PC-3 (cell line): ENCODE results near the gene ZBTB7C. TPM values are rescaled to one million over a fixed set of nuclear protein-coding genes. Genes with fewer than 3 reads are reported as not detected.

Experiments used
- ATAC-seq: fragments of 200-7000 bp; cut with Tn5 transposase; 2 replicates; pipeline ENCODE4 v1.9.1; 2020; ENCODE audit warnings: mild to moderate bottlenecking, moderate library complexity
- BruUV-seq: library from RNA; stranded (reverse); fragments of 400-500 nt; replicated peaks from 2 replicates; lab custom pipeline; 2021; lab: Mats Ljungman, UMichigan
- CTCF ChIA-PET: fragments of 300-600 bp; sonication (Branson Sonifier 250); formaldehyde crosslinking; loops from one replicate; lab custom pipeline; 2022; ENCODE audit warnings: antibody characterized with exemption; lab: Charles Lee
- POLR2A ChIA-PET: fragments of 300-600 bp; sonication (Branson Sonifier 250); formaldehyde crosslinking; loops from one replicate; lab custom pipeline; 2022; ENCODE audit warnings: antibody characterized with exemption; ENCODE audit not compliant: unreplicated experiment; lab: Charles Lee
- DNase-seq: peaks from one replicate; pipeline ENCODE4 v3.0.0-alpha.2; 2015
- H2AFZ ChIP-seq: fragments of 300-600 bp; sonication (generic); 2 replicates; pipeline ENCODE4 v1.6.0; 2016; ENCODE audit warnings: antibody characterized with exemption, low read length
- H3F3A ChIP-seq: fragments of 300-600 bp; sonication (generic); one replicate; pipeline ENCODE4 v1.6.0; 2017; ENCODE audit warnings: antibody characterized with exemption, low read length, control low read depth, mild to moderate bottlenecking; ENCODE audit not compliant: unreplicated experiment
- H3K27ac ChIP-seq: fragments of 300-600 bp; sonication (generic); 2 replicates; pipeline ENCODE4 v1.5.1; 2016; ENCODE audit warnings: mild to moderate bottlenecking, low read length
- H3K27me3 ChIP-seq: fragments of 300-600 bp; sonication (generic); 2 replicates; pipeline ENCODE4 v1.6.1; 2016; ENCODE audit warnings: low read length, mixed read lengths
- H3K36me3 ChIP-seq: fragments of 300-600 bp; sonication (generic); 2 replicates; pipeline ENCODE4 v1.6.1; 2016; ENCODE audit warnings: low read depth, mixed run types, low read length, mixed read lengths
- H3K4me1 ChIP-seq: fragments of 300-600 bp; sonication (generic); 2 replicates; pipeline ENCODE4 v1.5.1; 2016; ENCODE audit warnings: low read length; ENCODE audit not compliant: insufficient read depth
- H3K4me2 ChIP-seq: fragments of 300-600 bp; sonication (generic); 2 replicates; pipeline ENCODE4 v1.6.0; 2016; ENCODE audit warnings: low read length
- H3K4me3 ChIP-seq: fragments of 300-600 bp; sonication (generic); 2 replicates; pipeline ENCODE4 v1.5.1; 2016; ENCODE audit warnings: mild to moderate bottlenecking, low read length, mixed read lengths
- H3K79me2 ChIP-seq: fragments of 300-600 bp; sonication (generic); 2 replicates; pipeline ENCODE4 v1.6.1; 2017; ENCODE audit warnings: low read length, mixed read lengths
- H3K9ac ChIP-seq: fragments of 300-600 bp; sonication (generic); 2 replicates; pipeline ENCODE4 v1.6.0; 2016; ENCODE audit warnings: mild to moderate bottlenecking, low read length
- H3K9me2 ChIP-seq: fragments of 300-600 bp; sonication (generic); replicated peaks from 2 replicates; pipeline ENCODE4 v1.6.1; 2016; ENCODE audit warnings: mixed run types, low read length, mixed read lengths
- H3K9me3 ChIP-seq: fragments of 300-600 bp; sonication (generic); 2 replicates; pipeline ENCODE4 v1.6.1; 2016; ENCODE audit warnings: low read length, mixed read lengths
- H4K20me1 ChIP-seq: fragments of 300-600 bp; sonication (generic); 2 replicates; pipeline ENCODE4 v1.6.1; 2016; ENCODE audit warnings: low read length, mixed read lengths
- EZH2 ChIP-seq: fragments of 300-600 bp; sonication (generic); IDR thresholded peaks from one replicate; pipeline ENCODE4 v1.6.1; 2017; ENCODE audit warnings: antibody characterized with exemption, mild to moderate bottlenecking, low read length; ENCODE audit not compliant: unreplicated experiment
- EZH2phosphoT487 ChIP-seq: fragments of 300-600 bp; sonication (generic); IDR thresholded peaks from 2 replicates; pipeline ENCODE4 v1.6.1; 2018; ENCODE audit warnings: mild to moderate bottlenecking, antibody characterized with exemption, low read length, borderline replicate concordance
- intact Hi-C: fragments of 100-400 bp; cut with micrococcal nuclease; formaldehyde crosslinking; loops from 2 replicates; pipeline ENCODE4 v1.9.0; 2023
- total RNA-seq: library from RNA; depleted of rRNA; stranded (reverse); fragments of >200 nt; gene quantifications from 2 replicates; pipeline ENCODE4 v1.2.3, GENCODE V29; 2014
- TF ChIP-seq, protein P1 (sequence below): fragments of 300-600 bp; sonication (generic); conservative IDR thresholded peaks from 2 replicates; pipeline ENCODE4 v1.5.1; 2017; ENCODE audit warnings: antibody characterized with exemption, low read depth, mild to moderate bottlenecking, low read length

Gene ZBTB7C
- total RNA-seq, 1 experiment from 2014 or later = 1.3 TPM

DNA sequence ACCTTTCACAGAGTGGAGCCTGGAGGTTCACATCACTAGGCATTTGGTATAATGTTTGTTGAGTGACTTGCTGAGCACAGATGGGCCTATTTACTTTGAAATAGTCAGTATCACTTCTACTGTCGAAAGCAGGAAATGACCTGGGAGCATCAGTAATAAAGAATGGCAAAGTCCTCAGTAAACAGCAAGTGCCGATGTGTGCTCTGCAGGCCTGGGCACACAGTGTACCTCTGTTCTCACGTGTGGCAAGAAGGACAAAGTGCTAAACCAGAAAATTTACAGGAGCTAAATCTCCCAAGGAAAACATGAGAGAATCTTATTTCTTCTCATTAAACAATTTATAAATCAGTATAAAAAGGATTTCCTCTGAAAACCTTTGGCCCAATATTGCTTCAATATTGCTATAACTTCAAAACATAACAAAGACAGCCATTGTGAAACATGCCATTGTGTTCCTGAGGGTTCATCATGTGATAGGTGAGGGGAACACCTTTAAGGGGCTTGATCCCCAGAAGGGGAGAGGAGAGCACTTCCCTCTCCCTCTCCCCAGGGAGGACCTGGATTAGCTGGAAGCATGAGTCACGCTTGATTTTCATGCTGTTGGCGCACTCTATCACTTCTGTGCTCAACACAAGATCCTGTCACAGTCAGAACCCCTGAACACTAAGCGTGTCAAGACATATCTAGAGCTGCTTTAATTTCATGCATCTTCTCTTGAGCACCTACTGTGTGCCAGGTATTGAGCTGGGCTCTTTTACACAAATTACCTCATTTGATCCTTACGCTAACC, 347.2 kb downstream of the ZBTB7C start:
- no TSS peak for BruUV-seq
- POLR2A ChIA-PET = no interaction called here

DNA sequence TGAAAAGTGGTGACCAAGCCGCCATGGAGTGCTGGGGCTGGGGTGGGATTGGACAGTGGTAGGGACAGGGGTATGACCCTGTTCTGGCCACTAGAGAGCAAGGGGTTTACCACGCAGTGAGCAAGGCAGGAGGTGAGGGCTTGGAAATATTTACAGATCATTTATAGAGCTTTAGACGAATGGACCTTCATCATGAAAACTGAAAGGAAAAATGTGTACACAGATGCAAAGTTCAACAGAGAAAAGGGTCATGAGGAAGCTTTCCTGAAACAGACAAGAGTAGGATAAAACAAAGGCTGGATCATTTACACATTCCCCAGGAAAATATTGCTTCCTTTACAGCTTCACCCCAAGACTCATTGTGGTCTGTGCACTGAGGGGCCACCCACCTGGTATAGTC, 348.2 kb downstream of the ZBTB7C start:
- TF ChIP-seq EZH2phosphoT487 (no peak), EZH2 (no peak)
- TF ChIP-seq, protein P1, sequence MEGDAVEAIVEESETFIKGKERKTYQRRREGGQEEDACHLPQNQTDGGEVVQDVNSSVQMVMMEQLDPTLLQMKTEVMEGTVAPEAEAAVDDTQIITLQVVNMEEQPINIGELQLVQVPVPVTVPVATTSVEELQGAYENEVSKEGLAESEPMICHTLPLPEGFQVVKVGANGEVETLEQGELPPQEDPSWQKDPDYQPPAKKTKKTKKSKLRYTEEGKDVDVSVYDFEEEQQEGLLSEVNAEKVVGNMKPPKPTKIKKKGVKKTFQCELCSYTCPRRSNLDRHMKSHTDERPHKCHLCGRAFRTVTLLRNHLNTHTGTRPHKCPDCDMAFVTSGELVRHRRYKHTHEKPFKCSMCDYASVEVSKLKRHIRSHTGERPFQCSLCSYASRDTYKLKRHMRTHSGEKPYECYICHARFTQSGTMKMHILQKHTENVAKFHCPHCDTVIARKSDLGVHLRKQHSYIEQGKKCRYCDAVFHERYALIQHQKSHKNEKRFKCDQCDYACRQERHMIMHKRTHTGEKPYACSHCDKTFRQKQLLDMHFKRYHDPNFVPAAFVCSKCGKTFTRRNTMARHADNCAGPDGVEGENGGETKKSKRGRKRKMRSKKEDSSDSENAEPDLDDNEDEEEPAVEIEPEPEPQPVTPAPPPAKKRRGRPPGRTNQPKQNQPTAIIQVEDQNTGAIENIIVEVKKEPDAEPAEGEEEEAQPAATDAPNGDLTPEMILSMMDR = no peak
- POLR2A ChIA-PET = no interaction called here

More for the DNA sequence above, 347.2 kb downstream of the ZBTB7C start:
- Histone ChIP-seq H3K4me3 (no peak overlapping the region), H3K9ac (no peak overlapping the region), H3K4me2 (no peak overlapping the region), H3K36me3 (no peaks in the 10 kb centered on the region), H2AFZ (no peak overlapping the region), H3F3A (no peaks in the 10 kb centered on the region), H3K4me1 (no peaks in the 10 kb centered on the region), H3K27ac (no peak overlapping the region), H3K9me3 (no peaks in the 10 kb centered on the region), H4K20me1 (no peaks in the 10 kb centered on the region), H3K79me2 (no peaks in the 10 kb centered on the region), H3K27me3 (no peaks in the 10 kb centered on the region), H3K9me2 (no peaks in the 10 kb centered on the region)
- CTCF ChIA-PET = interaction anchor here (0.5 kb wide), 1 partner anchor 847 kb away, joined by 4 read pairs; no protein-coding TSS in a partner anchor
- no peak; the same call in 1 of the 2 replicates for ATAC-seq
- no peak for TF ChIP-seq EZH2
- TF ChIP-seq, protein P1 = no peak
- TF ChIP-seq EZH2phosphoT487 = no peak
- intact Hi-C loops = no loop called here
- no peak for DNase-seq

DNA sequence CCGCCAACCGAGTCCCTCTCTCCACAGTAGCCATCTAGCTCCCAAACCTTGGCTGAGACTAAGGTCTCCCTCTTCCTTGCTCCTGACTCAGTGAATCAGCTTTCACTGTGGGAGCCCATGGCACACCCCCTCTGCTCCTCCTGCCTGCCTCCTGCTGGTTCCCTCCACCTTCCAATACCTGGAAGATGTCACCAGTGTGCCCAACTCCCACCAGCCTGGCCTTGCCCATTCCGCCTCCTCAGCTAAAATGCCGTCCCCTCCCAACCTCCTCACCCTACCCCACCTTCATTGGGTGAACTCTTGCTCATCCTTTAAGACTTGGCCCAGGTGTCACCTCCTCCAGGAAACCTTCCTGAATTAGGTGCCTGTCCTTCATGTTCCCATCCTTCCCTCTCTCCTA, 348.8 kb downstream of the ZBTB7C start:
- no peaks in the 10 kb centered on the region for H3K9me3 ChIP-seq
- no peaks in the 10 kb centered on the region for H3K36me3 ChIP-seq
- H3F3A ChIP-seq = no peaks in the 10 kb centered on the region
- no peak for ATAC-seq
- no TSS peak for BruUV-seq
- no peaks in the 10 kb centered on the region for H3K79me2 ChIP-seq
- H3K4me3 ChIP-seq = no peak overlapping the region
- no peak overlapping the region for H3K4me2 ChIP-seq
- H4K20me1 ChIP-seq = no peaks in the 10 kb centered on the region
- CTCF ChIA-PET = no interaction called here
- intact Hi-C loops = no loop called here
- TF ChIP-seq EZH2 = no peak
- TF ChIP-seq, protein P1 = no peak
- no peak for TF ChIP-seq EZH2phosphoT487
- POLR2A ChIA-PET = no interaction called here
- H3K27me3 ChIP-seq = no peaks in the 10 kb centered on the region
- no peaks in the 10 kb centered on the region for H3K9me2 ChIP-seq
- H3K9ac ChIP-seq = no peak overlapping the region
- DNase-seq = no peak
- H3K27ac ChIP-seq = no peak overlapping the region
- no peaks in the 10 kb centered on the region for H3K4me1 ChIP-seq
- H2AFZ ChIP-seq = no peak overlapping the region

More for the DNA sequence above, 348.2 kb downstream of the ZBTB7C start:
- Histone ChIP-seq H3K27ac (no peak overlapping the region), H3K4me1 (no peaks in the 10 kb centered on the region), H3K79me2 (no peaks in the 10 kb centered on the region), H3K27me3 (no peaks in the 10 kb centered on the region), H3F3A (no peaks in the 10 kb centered on the region), H3K4me3 (no peak overlapping the region), H3K9ac (no peak overlapping the region), H3K9me2 (no peaks in the 10 kb centered on the region), H4K20me1 (no peaks in the 10 kb centered on the region), H3K36me3 (no peaks in the 10 kb centered on the region), H2AFZ (no peak overlapping the region), H3K4me2 (no peak overlapping the region), H3K9me3 (no peaks in the 10 kb centered on the region)
- no TSS peak for BruUV-seq
- no peak for ATAC-seq
- CTCF ChIA-PET = no interaction called here
- no peak for DNase-seq
- intact Hi-C loops = no loop called here
